Measurements from ENCODE around the gene TEX9.

DNA sequence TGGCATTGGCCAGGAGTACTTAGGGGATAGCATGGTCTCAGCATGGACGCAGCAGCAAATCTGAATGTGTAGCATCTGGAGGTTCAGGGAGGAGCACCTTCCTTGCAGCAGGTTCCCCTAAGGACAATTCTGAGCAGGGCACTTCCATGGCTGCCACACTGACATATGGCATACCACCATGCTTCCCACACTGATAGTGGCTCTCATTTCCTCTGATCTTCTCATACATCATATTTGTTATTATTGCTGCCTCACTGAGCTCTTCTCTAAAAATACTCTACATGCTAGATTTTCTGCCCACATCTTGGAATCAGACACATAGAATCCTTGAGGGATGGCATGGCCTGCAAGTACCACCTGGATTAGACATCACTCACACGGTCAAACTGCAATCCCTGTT is 107.1 kb downstream of the TEX9 start:
- TF ChIP-seq YY1 (IDR thresholded peaks at IDR 0.05; ENCODE audit: insufficient read depth, insufficient read length), result no peak
- TF ChIP-seq SUZ12 (IDR thresholded peaks at IDR 0.05; ENCODE audit: extremely low read depth, insufficient read depth, insufficient read length), result no peak

All from NT2/D1 (cell line).